Mesodermal cell (in vitro differentiated cells): ENCODE data around the gene NUB1.
A peak's percentile ranks its signal among the peaks of the same experiment; 100 is the strongest.

Experiments used
- H3K27ac ChIP-seq: 2 replicates; pipeline ENCODE4 v1.7.0; 2013; ENCODE audit warnings: mild to moderate bottlenecking, low read depth, low read length, moderate library complexity; ENCODE audit not compliant: severe bottlenecking
- H3K36me3 ChIP-seq: 2 replicates; pipeline ENCODE4 v1.7.1; 2013; ENCODE audit warnings: mild to moderate bottlenecking, low read length, moderate library complexity; ENCODE audit not compliant: control insufficient read depth, insufficient read depth
- H3K4me1 ChIP-seq: one replicate; pipeline ENCODE4 v1.7.1; 2013; ENCODE audit warnings: mild to moderate bottlenecking, low read length; ENCODE audit not compliant: insufficient read depth, control insufficient read depth, poor library complexity, severe bottlenecking
- H3K4me3 ChIP-seq: 2 replicates; pipeline ENCODE4 v1.7.0; 2013; ENCODE audit warnings: low read length, control low read depth, mild to moderate bottlenecking; ENCODE audit not compliant: insufficient read depth, poor library complexity, severe bottlenecking; ENCODE audit errors: extremely low read depth
- H3K9me3 ChIP-seq: 2 replicates; pipeline ENCODE4 v1.7.1; 2013; ENCODE audit warnings: mild to moderate bottlenecking, low read length, moderate library complexity; ENCODE audit not compliant: control insufficient read depth
- WGBS, 2 experiments: methylation state at CpG; one replicate each; pipeline ENCODE4 v1.1.5; 2013; ENCODE audit warnings: missing lambda C conversion rate in 2 of 2; ENCODE audit not compliant: insufficient coverage in 2 of 2; 5-methylcytosine and 5-hydroxymethylcytosine counted together

The NUB1 gene

GRCh38 chr7:151334628-151335027 lies 7.0 kb upstream of the NUB1 start:
- Histone ChIP-seq H3K36me3 (no peaks in the 10 kb centered on the region), H3K27ac (no peak overlapping the region), H3K4me1 (peaks cover 4% of the 10 kb centered on the region), H3K9me3 (no peaks in the 10 kb centered on the region), H3K4me3 (no peak overlapping the region)
- 80% methylated on average over 1 of the region's 1 CpG; no CpG with 5 or more reads in 1 of the 2 experiments for WGBS, 2 experiments

GRCh38 chr7:151336027-151336708 lies 5.4 kb upstream of the NUB1 start:
- Histone ChIP-seq H3K27ac (no peak overlapping the region), H3K36me3 (no peaks in the 10 kb centered on the region), H3K4me3 (no peak overlapping the region), H3K9me3 (no peaks in the 10 kb centered on the region), H3K4me1 (peaks cover 4% of the 10 kb centered on the region)
- WGBS, 2 experiments: 93 to 95% methylated on average over 9 to 11 of the region's 12 CpGs

DNA sequence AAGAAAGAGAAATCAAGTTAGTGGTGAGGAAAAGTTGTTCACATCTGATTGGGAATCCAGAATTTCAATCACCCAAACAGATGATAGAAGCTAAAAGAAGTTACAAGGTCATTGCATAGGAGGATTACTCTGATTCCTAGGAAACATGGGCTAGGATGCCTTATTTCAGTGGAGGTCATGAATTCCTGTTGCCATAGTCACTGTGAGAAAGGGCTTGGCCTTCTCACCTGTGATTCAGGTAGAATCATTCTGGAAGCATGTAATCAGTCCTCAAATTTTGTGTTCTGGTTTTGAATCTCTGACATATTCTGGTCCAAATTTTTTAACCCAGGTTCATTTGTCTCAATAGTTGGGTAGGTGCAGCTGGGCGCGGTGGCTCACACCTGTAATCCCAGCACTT lies 4.3 kb upstream of the NUB1 start:
- 86 to 100% methylated on average over 2 of the region's 2 CpGs for WGBS, 2 experiments
- no peaks in the 10 kb centered on the region for H3K36me3 ChIP-seq
- H3K27ac ChIP-seq: no peak overlapping the region
- no peak overlapping the region for H3K4me3 ChIP-seq
- H3K4me1 ChIP-seq: peaks cover 4% of the 10 kb centered on the region
- no peaks in the 10 kb centered on the region for H3K9me3 ChIP-seq

DNA sequence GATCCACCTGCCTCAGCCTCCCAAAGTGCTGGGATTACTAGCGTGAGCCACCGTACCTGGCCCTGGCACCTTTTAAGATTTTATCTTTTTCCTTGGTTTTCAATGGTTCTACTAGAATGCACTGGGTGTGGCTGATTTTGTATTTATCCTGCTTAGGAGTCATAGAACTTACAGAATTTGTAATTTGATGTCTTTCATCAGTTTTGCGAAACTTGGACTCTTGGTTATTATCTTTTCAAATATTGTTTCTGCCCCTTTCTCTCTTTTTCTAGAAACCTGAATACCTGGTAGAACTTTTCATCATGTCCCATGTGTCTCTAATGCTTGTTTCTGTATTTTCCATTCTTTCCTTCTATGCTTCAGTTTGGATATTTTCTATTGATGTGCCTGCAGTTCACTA lies 2.8 kb upstream of the NUB1 start:
- H3K36me3 ChIP-seq: no peaks in the 10 kb centered on the region
- no peak overlapping the region for H3K27ac ChIP-seq
- 88% methylated on average over 3 of the region's 3 CpGs; no CpG with 5 or more reads in 1 of the 2 experiments for WGBS, 2 experiments
- H3K4me1 ChIP-seq: peaks cover 6% of the 10 kb centered on the region
- no peak overlapping the region for H3K4me3 ChIP-seq
- no peaks in the 10 kb centered on the region for H3K9me3 ChIP-seq

DNA sequence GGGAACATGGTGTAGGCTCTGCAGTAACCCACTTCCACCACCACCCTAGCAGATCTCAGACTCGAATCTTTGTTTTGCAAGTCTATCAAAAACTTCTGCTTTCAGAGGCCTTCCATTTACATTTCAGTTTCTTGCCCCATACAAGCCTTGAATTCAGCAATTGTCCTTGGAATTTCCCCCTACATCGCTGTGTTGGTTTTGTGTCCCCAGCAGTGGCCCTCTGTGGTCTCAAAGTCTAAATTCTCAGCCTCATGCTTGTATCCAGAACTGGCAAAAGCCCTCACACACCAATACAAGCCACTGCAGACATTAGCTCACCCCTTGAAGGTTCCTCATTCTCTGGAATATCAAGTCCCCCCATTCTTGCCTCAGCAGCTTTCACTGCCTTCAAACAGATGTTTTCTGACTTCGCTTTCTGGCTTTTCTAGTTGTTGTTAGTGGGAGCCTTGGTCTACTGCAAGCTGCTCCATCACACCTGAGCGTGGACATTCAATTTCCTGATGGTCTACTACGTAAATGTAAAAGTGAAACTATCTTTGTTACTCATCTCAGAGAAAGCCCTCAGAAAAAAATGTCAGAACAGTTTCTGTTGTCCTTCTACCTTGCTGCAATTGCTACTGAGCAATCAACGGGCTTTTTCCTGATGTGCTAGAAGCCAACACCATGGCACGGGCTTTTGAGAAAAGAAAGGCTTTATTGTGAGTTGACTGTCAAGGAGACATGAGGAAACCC lies 1.8 kb upstream of the NUB1 start:
- no peaks in the 10 kb centered on the region for H3K9me3 ChIP-seq
- H3K4me1 ChIP-seq: peaks cover 6% of the 10 kb centered on the region
- H3K36me3 ChIP-seq: peaks cover 6% of the 10 kb centered on the region
- WGBS, 2 experiments: 91 to 95% methylated on average over 6 of the region's 7 CpGs
- no peak overlapping the region for H3K4me3 ChIP-seq
- H3K27ac ChIP-seq: no peak overlapping the region

GRCh38 chr7:151340794-151341356 lies 737 bp upstream of the NUB1 start:
- 76 to 83% methylated on average over 6 to 9 of the region's 12 CpGs for WGBS, 2 experiments
- Histone ChIP-seq H3K9me3 (no peaks in the 10 kb centered on the region), H3K4me3 (peak overlapping the region; percentile 75), H3K36me3 (peaks cover 12% of the 10 kb centered on the region), H3K27ac (no peak overlapping the region), H3K4me1 (peaks cover 6% of the 10 kb centered on the region)

- Histone ChIP-seq H3K4me1 (peaks cover 3% of the 10 kb centered on the region), H3K27ac (no peak overlapping the region)
- WGBS, 2 experiments: 24 to 83% methylated on average over 1 to 7 of the region's 11 CpGs
These were observed 562 bp downstream of the NUB1 start for GRCh38 chr7:151342102-151342646.

GRCh38 chr7:151342811-151343210 lies 1.2 kb downstream of the NUB1 start:
- no peak overlapping the region for H3K27ac ChIP-seq
- WGBS, 2 experiments: 94% methylated on average over 7 of the region's 8 CpGs
- peaks cover 3% of the 10 kb centered on the region for H3K4me1 ChIP-seq
- peaks cover 28% of the 10 kb centered on the region for H3K36me3 ChIP-seq
- H3K4me3 ChIP-seq: peak overlapping the region; percentile 75
- no peaks in the 10 kb centered on the region for H3K9me3 ChIP-seq

More at GRCh38 chr7:151342102-151342646, 562 bp downstream of the NUB1 start:
- H3K9me3 ChIP-seq: no peaks in the 10 kb centered on the region
- H3K4me3 ChIP-seq: peak overlapping the region; percentile 75
- H3K36me3 ChIP-seq: peaks cover 22% of the 10 kb centered on the region

DNA sequence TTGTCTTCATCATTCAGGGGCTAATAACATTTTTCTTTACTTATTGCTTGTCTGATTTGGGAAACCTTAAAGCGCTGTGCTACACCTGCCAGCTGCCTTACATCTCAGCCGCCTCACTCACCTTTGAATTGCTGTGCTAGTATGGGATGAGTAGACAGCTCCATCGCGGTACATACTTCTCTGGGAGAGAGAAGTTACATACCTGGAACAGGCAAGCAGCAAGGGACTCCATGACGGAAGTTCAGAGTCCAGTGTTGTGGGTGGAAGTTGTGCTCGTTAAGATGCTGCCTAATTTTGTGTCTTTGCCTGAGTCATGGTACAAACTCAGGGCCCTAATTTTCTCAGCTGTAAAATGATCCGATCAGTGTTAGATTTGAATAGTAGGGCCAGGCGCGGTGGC lies 1.9 kb downstream of the NUB1 start:
- Histone ChIP-seq H3K9me3 (no peaks in the 10 kb centered on the region), H3K4me3 (no peak overlapping the region), H3K27ac (no peak overlapping the region), H3K36me3 (peaks cover 28% of the 10 kb centered on the region), H3K4me1 (peaks cover 3% of the 10 kb centered on the region)
- WGBS, 2 experiments: 95 to 97% methylated on average over 6 to 7 of the region's 9 CpGs

GRCh38 chr7:151345576-151346469 lies 4.2 kb downstream of the NUB1 start:
- Histone ChIP-seq H3K9me3 (no peaks in the 10 kb centered on the region), H3K36me3 (peaks cover 39% of the 10 kb centered on the region), H3K27ac (no peak overlapping the region), H3K4me3 (no peak overlapping the region), H3K4me1 (peaks cover 3% of the 10 kb centered on the region)
- 100% methylated on average over 1 of the region's 2 CpGs for WGBS, 2 experiments
